ENCODE measurements around the gene RASA2. TPM values are rescaled to one million over a fixed set of nuclear protein-coding genes. Genes with fewer than 3 reads are reported as not detected.

The RASA2 gene
- total and polyA plus RNA-seq, 10 of the 15 experiments (the other 5 are each of a cell fraction or from before 2014, with no cell fraction given), result 1.9 to 9.4 (median 7.2) TPM

- TF ChIP-seq PRDM15 (CRISPR knock-in tag; IDR thresholded peaks at IDR 0.05), result no peak
- TF ChIP-seq HDAC2 (IDR thresholded peaks at IDR 0.05), result no peak
- no peak for TF ChIP-seq E4F1 (IDR thresholded peaks at IDR 0.05; ENCODE audit: borderline replicate concordance, partially characterized antibody)
- TF ChIP-seq CREM (IDR thresholded peaks at IDR 0.05; ENCODE audit: low read depth), result no peak
- peak; percentile 37; the same call in 1 of the 2 replicates for TF ChIP-seq CBFB (IDR thresholded peaks at IDR 0.05; ENCODE audit: low read depth)
- TF ChIP-seq HCFC1 (IDR thresholded peaks at IDR 0.05; ENCODE audit: low read length), result 0 out of 2 replicates have a peak, but pooled peaks have one; percentile 13
- peak; percentile 49; the same call in 1 of the 2 replicates for TF ChIP-seq E2F4 (IDR thresholded peaks at IDR 0.05; ENCODE audit: low read depth, low read length)
- TF ChIP-seq MLLT1 (IDR thresholded peaks at IDR 0.05), result no peak
- TF ChIP-seq DPF2 (IDR thresholded peaks at IDR 0.05), result peak; percentile 68; the same call in 1 of the 2 replicates
- TF ChIP-seq NRF1 (conservative IDR thresholded peaks at IDR 0.05; ENCODE audit: low read depth, low read length), result no peak
- peak; percentile 73 for TF ChIP-seq POLR2A (IDR thresholded peaks at IDR 0.05; ENCODE audit: low read depth, low read length)
- no peak for TF ChIP-seq WRNIP1 (IDR thresholded peaks at IDR 0.05; ENCODE audit: borderline replicate concordance, low read depth, low read length)
- peak; percentile 38; the same call in 1 of the 2 replicates for TF ChIP-seq GATAD2B (conservative IDR thresholded peaks at IDR 0.05; ENCODE audit: low read depth)
- peak; percentile 70 for TF ChIP-seq POLR2AphosphoS5 (IDR thresholded peaks at IDR 0.05; ENCODE audit: low read length)
- TF ChIP-seq RB1 (IDR thresholded peaks at IDR 0.05; ENCODE audit: borderline replicate concordance), result peak; percentile 69; the same call in 1 of the 2 replicates
- TF ChIP-seq ZBTB33 (IDR thresholded peaks at IDR 0.05), result no peak
- TF ChIP-seq HDGF (IDR thresholded peaks at IDR 0.05), result no peak
- TF ChIP-seq BHLHE40 (IDR thresholded peaks at IDR 0.05; ENCODE audit: borderline replicate concordance in 1 of 2, low read depth in 2 of 2, low read length in 1 of 2), result peak in 1 of 2 experiments; percentile 17; a peak in 2 of 4 replicates
These were observed 860 bp downstream of the RASA2 start (continued) for GRCh38 chr3:141487521-141488252.

Data from GM12878 (cell line).